Measurements from ENCODE around the gene NUP210L.

GRCh38 chr1:153958961-153959260, 196.0 kb downstream of the NUP210L start:
- TF ChIP-seq CTCF (IDR thresholded peaks at IDR 0.05): no peak
- TF ChIP-seq POLR2A (IDR thresholded peaks at IDR 0.05): no peak

Measured in thyroid gland (tissue), 4 donors.